ENCODE measurements around the gene VAC14. TPM values are rescaled to one million over a fixed set of nuclear protein-coding genes. Genes with fewer than 3 reads are reported as not detected.
A peak's percentile ranks its signal among the peaks of the same experiment; 100 is the strongest.

Gene VAC14
- total and polyA plus RNA-seq, 4 donors: 27.6 to 60.8 (median 50.9) TPM

DNA sequence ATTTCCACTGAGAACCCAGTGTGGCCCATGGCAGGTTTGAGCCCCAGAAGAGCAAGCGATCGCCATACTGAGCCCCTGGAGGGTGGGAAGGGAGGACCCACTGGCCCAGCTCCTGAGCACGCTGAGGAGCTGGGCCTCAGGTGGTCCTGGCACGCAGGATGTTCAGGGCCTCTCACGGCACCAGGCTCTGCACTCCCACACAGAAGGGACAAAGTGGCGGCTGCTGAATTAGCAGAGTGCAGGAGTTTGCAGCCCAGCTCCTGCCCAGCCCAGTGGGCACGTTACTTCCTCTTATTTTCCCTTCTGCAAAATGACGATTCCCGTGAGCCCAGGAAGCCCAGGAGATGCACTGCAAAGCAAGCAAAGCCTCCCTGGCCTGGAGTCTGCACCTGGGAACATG, 72.8 kb downstream of the VAC14 start:
- DNase-seq (no peak), ATAC-seq (ENCODE audit: insufficient read depth, low FRiP score) (no peak)
- Histone ChIP-seq H3K4me3 (no peak overlapping the region), H3K27me3 (ENCODE audit: control insufficient read depth in 3 of 3, insufficient read depth in 3 of 3, low read length in 2 of 3) (no peaks in the 10 kb centered on the region), H3K36me3 (ENCODE audit: control insufficient read depth in 4 of 4, insufficient read depth in 4 of 4, low read length in 4 of 4) (peaks cover 0 to 19% (median 4%) of the 10 kb centered on the region in 4 donors), H3K27ac (ENCODE audit: low read depth in 1 of 2, low read length in 1 of 2) (no peak overlapping the region), H3K4me1 (ENCODE audit: control insufficient read depth in 5 of 5, insufficient read depth in 5 of 5, low read length in 5 of 5) (peaks cover 0 to 66% (median 44%) of the 10 kb centered on the region in 5 donors), H3K9ac (ENCODE audit: insufficient read depth in 1 of 2, low read length in 2 of 2) (no peak overlapping the region), H3K9me3 (ENCODE audit: control insufficient read depth in 4 of 4, insufficient read depth in 3 of 4, low read length in 3 of 4) (no peaks in the 10 kb centered on the region)
- 56 to 85% methylated on average over 9 of the region's 9 CpGs for WGBS, 2 donors
- TF ChIP-seq CTCF (IDR thresholded peaks at IDR 0.05; ENCODE audit: control extremely low read depth, extremely low read depth): no peak

DNA sequence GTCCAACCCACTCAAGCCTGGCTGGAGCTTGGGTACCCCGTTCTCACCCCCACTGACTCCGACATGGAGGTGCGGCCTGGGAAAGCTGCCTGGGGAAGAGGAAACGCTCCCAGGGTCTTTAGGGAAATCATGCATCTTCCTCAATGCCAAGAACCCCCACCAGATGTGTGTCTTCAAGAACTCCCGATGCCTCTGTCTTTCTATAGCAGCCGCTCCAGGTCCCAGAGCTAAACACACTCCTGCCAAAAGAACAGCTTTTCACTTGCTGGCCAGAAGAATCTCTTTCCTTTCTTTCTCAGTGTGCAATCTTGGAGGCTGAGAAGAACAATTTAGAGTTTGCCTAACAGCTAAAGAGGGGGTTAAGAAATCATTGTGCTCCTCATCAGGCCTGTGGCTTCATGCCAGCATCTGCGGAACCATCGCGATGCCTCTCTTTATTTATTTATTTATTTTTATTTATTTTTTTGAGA, 74.0 kb downstream of the VAC14 start:
- no peak for TF ChIP-seq CTCF (IDR thresholded peaks at IDR 0.05; ENCODE audit: control extremely low read depth, extremely low read depth)
- Histone ChIP-seq H3K9ac (ENCODE audit: insufficient read depth in 1 of 2, low read length in 2 of 2) (peak overlapping the region in 1 of 2 donors; percentile 50), H3K36me3 (ENCODE audit: control insufficient read depth in 4 of 4, insufficient read depth in 4 of 4, low read length in 4 of 4) (peaks cover 0 to 19% (median 5%) of the 10 kb centered on the region in 4 donors), H3K27ac (ENCODE audit: low read depth in 1 of 2, low read length in 1 of 2) (peak overlapping the region in 1 of 2 donors; percentile 84), H3K9me3 (ENCODE audit: control insufficient read depth in 4 of 4, insufficient read depth in 3 of 4, low read length in 3 of 4) (no peaks in the 10 kb centered on the region), H3K27me3 (ENCODE audit: control insufficient read depth in 3 of 3, insufficient read depth in 3 of 3, low read length in 2 of 3) (no peaks in the 10 kb centered on the region), H3K4me3 (no peak overlapping the region), H3K4me1 (ENCODE audit: control insufficient read depth in 5 of 5, insufficient read depth in 5 of 5, low read length in 5 of 5) (peaks cover 0 to 68% (median 45%) of the 10 kb centered on the region in 5 donors)
- DNase-seq: peak; percentile 91 to 99 (median 98)
- WGBS, 2 donors: 73 to 83% methylated on average over 9 of the region's 9 CpGs
- ATAC-seq (ENCODE audit: insufficient read depth, low FRiP score): no peak

GRCh38 chr16:70725912-70726828, 74.8 kb downstream of the VAC14 start:
- Histone ChIP-seq H3K27ac (ENCODE audit: low read depth in 1 of 2, low read length in 1 of 2) (peak overlapping the region; percentile 71 to 84), H3K36me3 (ENCODE audit: control insufficient read depth in 4 of 4, insufficient read depth in 4 of 4, low read length in 4 of 4) (peaks cover 0 to 25% (median 4%) of the 10 kb centered on the region in 4 donors), H3K9ac (ENCODE audit: insufficient read depth in 1 of 2, low read length in 2 of 2) (peak overlapping the region in 1 of 2 donors; percentile 50), H3K27me3 (ENCODE audit: control insufficient read depth in 3 of 3, insufficient read depth in 3 of 3, low read length in 2 of 3) (no peaks in the 10 kb centered on the region), H3K4me1 (ENCODE audit: control insufficient read depth in 5 of 5, insufficient read depth in 5 of 5, low read length in 5 of 5) (peaks cover 0 to 68% (median 45%) of the 10 kb centered on the region in 5 donors), H3K9me3 (ENCODE audit: control insufficient read depth in 4 of 4, insufficient read depth in 3 of 4, low read length in 3 of 4) (no peaks in the 10 kb centered on the region), H3K4me3 (no peak overlapping the region)
- DNase-seq: peak; percentile 96 to 99 (median 99)
- TF ChIP-seq CTCF (IDR thresholded peaks at IDR 0.05; ENCODE audit: control extremely low read depth, extremely low read depth): no peak
- no peak for ATAC-seq (ENCODE audit: insufficient read depth, low FRiP score)
- WGBS, 2 donors: 69 to 78% methylated on average over 31 of the region's 31 CpGs

All from lung (tissue), 12 donors.